CD14-positive monocyte (primary cell): Measurements from ENCODE around the gene FRG1. TPM values are rescaled to one million over a fixed set of nuclear protein-coding genes. Genes with fewer than 3 reads are reported as not detected.
"Not testable (repeated sequence)": the region's sequence is repeated elsewhere in the genome, so short reads cannot be mapped to it uniquely, and the experiment has no call there.

Source experiments
- DNase-seq, 3 donors: peaks; one replicate each; pipeline ENCODE4 v3.0.0-alpha.2; 2011 to 2022
- H2AFZ ChIP-seq: 2 replicates; pipeline ENCODE4 v1.6.0; 2012; ENCODE audit warnings: mild to moderate bottlenecking, low read depth, low read length, inconsistent platforms; ENCODE audit not compliant: insufficient read depth, poor library complexity, severe bottlenecking
- H3K27ac ChIP-seq, 2 donors: 1 replicate in 1 of 2; 2 replicates in 1 of 2; pipeline ENCODE4 v1.5.1; 2012 to 2013; ENCODE audit warnings: low read length in 2 of 2, control low read depth in 1 of 2, inconsistent platforms in 1 of 2, low read depth in 1 of 2, mild to moderate bottlenecking in 1 of 2
- H3K27me3 ChIP-seq, 2 donors: one replicate each; pipeline versions ENCODE4 v1.6.0 to v1.6.1; 2011 to 2013; ENCODE audit warnings: low read length in 2 of 2; ENCODE audit not compliant: control insufficient read depth in 2 of 2, insufficient read depth in 2 of 2
- H3K36me3 ChIP-seq, 2 donors: replicated peaks in 1 of 2; 1 replicate in 1 of 2; 2 replicates in 1 of 2; pipeline versions ENCODE4 v1.5.1 to v1.6.1; 2012 to 2013; ENCODE audit warnings: low read length in 2 of 2, control low read depth in 1 of 2, inconsistent platforms in 1 of 2, mild to moderate bottlenecking in 1 of 2; ENCODE audit not compliant: insufficient read depth in 2 of 2, control insufficient read depth in 1 of 2
- H3K4me1 ChIP-seq, 2 donors: 1 replicate in 1 of 2; 2 replicates in 1 of 2; pipeline versions ENCODE4 v1.5.1 to v1.6.1; 2012 to 2013; ENCODE audit warnings: low read length in 2 of 2, control low read depth in 1 of 2, inconsistent platforms in 1 of 2, mild to moderate bottlenecking in 1 of 2, moderate library complexity in 1 of 2; ENCODE audit not compliant: insufficient read depth in 2 of 2, control insufficient read depth in 1 of 2
- H3K4me2 ChIP-seq: replicated peaks from 2 replicates; pipeline ENCODE3; 2012; ENCODE audit warnings: low read length, moderate library complexity, mild to moderate bottlenecking; ENCODE audit not compliant: poor library complexity, severe bottlenecking; ENCODE audit errors: extremely low read depth
- H3K4me3 ChIP-seq, 3 experiments: fragments of 200-600 bp in 1 of 3; sonication (generic) in 1 of 3; replicated peaks in 1 of 3; 1 replicate in 2 of 3; 2 replicates in 1 of 3; pipeline ENCODE4 v1.5.1; 2011 to 2013; ENCODE audit warnings: low read length in 3 of 3, mild to moderate bottlenecking in 3 of 3, control low read depth in 2 of 3, low read depth in 2 of 3, inconsistent platforms in 1 of 3, moderate library complexity in 1 of 3
- H3K79me2 ChIP-seq: 2 replicates; pipeline ENCODE4 v1.6.0; 2012; ENCODE audit warnings: mild to moderate bottlenecking, control low read depth, inconsistent platforms, low read length, moderate library complexity; ENCODE audit not compliant: insufficient read depth
- H3K9ac ChIP-seq: 2 replicates; pipeline ENCODE4 v1.6.0; 2017; ENCODE audit warnings: low read length, mild to moderate bottlenecking; ENCODE audit not compliant: insufficient read depth, poor library complexity, severe bottlenecking
- H3K9me3 ChIP-seq, 2 donors: replicated peaks in 1 of 2; 1 replicate in 1 of 2; 2 replicates in 1 of 2; pipeline versions ENCODE4 v1.5.1 to v1.6.1; 2012 to 2013; ENCODE audit warnings: low read length in 2 of 2, control low read depth in 1 of 2; ENCODE audit not compliant: control insufficient read depth in 1 of 2, insufficient read depth in 1 of 2
- H4K20me1 ChIP-seq: 2 replicates; pipeline ENCODE4 v1.6.0; 2012; ENCODE audit warnings: mild to moderate bottlenecking, low read length, control low read depth, moderate library complexity; ENCODE audit not compliant: insufficient read depth
- H3K27ac Mint-ChIP-seq, 7 donors: one replicate each; pipeline ENCODE4 v1.8.0; 2020; ENCODE audit warnings: mild to moderate bottlenecking in 7 of 7, mixed read lengths in 7 of 7, moderate library complexity in 6 of 7, inconsistent platforms in 2 of 7
- H3K27me3 Mint-ChIP-seq, 3 donors: one replicate each; pipeline ENCODE4 v1.8.0; 2021 to 2022; ENCODE audit warnings: low read depth in 3 of 3, mild to moderate bottlenecking in 3 of 3, mixed read lengths in 3 of 3, moderate library complexity in 3 of 3, inconsistent platforms in 1 of 3
- H3K36me3 Mint-ChIP-seq, 2 donors: one replicate each; pipeline ENCODE4 v1.8.0; 2020; ENCODE audit warnings: mixed read lengths in 2 of 2, inconsistent platforms in 1 of 2, mild to moderate bottlenecking in 1 of 2
- H3K4me1 Mint-ChIP-seq: one replicate; pipeline ENCODE4 v1.8.0; 2020; ENCODE audit warnings: mild to moderate bottlenecking, mixed read lengths
- H3K4me3 Mint-ChIP-seq, 2 donors: one replicate each; pipeline ENCODE4 v1.8.0; 2020; ENCODE audit warnings: mild to moderate bottlenecking in 2 of 2, mixed read lengths in 2 of 2, moderate library complexity in 1 of 2
- H3K9me3 Mint-ChIP-seq, 7 donors: one replicate each; pipeline ENCODE4 v1.8.0; 2020 to 2022; ENCODE audit warnings: mixed read lengths in 7 of 7, mild to moderate bottlenecking in 6 of 7, moderate library complexity in 6 of 7, inconsistent platforms in 2 of 7
- WGBS: methylation state at CpG from one replicate; pipeline ENCODE4 v1.1.5; 2013; ENCODE audit warnings: missing lambda C conversion rate; ENCODE audit not compliant: insufficient coverage; 5-methylcytosine and 5-hydroxymethylcytosine counted together
- intact Hi-C, 2 donors: fragments of 100-400 bp; cut with micrococcal nuclease; formaldehyde crosslinking; loops; one replicate each; pipeline versions ENCODE4 v1.15.0 to v1.15.1; 2023
- polyA minus RNA-seq: library from RNA; depleted of rRNA, polyadenylated mRNA; stranded (reverse); fragments of >200 nt; gene quantifications from 2 replicates; pipeline ENCODE4 v1.2.3, GENCODE V29; 2012
- polyA plus RNA-seq, 3 donors: library from polyadenylated mRNA; depleted of rRNA in 1 of 3; unstranded in 2 of 3; stranded (reverse) in 1 of 3; fragments of 300-500 nt in 2 of 3; fragments of >200 nt in 1 of 3; fragmentation: Illumina TruSeq in 2 of 3; gene quantifications; 1 replicate in 2 of 3; 2 replicates in 1 of 3; pipeline ENCODE4 v1.2.3, GENCODE V29; 2012 to 2021
- total RNA-seq, 12 experiments: library from RNA in 1 of 12; stranded (reverse) in 1 of 12; fragments of 120-200 nt in 1 of 12; gene quantifications; one replicate each; pipeline ENCODE4 v1.2.4 and lab custom pipeline; 2013 to 2026; ENCODE audit warnings: mixed read lengths in 6 of 12, inconsistent platforms in 1 of 12
- TF ChIP-seq, protein P1 (sequence below): fragments of 200-600 bp; IDR thresholded peaks from one replicate; pipeline ENCODE4 v1.8.0; 2022; ENCODE audit warnings: antibody characterized with exemption, mild to moderate bottlenecking

Gene FRG1
- total RNA-seq (2013) = 66.3 TPM
- 10 to 100 TPM; 26.0 to 46.0 (median 45.8) TPM for polyA plus RNA-seq
- polyA minus RNA-seq = 6.4 and 12.4 TPM in 2 replicates
- 9.0 to 36.1 (median 23.8) reads per million in 11 experiments for total RNA-seq (lab: John Stamatoyannopoulos, UW)

DNA sequence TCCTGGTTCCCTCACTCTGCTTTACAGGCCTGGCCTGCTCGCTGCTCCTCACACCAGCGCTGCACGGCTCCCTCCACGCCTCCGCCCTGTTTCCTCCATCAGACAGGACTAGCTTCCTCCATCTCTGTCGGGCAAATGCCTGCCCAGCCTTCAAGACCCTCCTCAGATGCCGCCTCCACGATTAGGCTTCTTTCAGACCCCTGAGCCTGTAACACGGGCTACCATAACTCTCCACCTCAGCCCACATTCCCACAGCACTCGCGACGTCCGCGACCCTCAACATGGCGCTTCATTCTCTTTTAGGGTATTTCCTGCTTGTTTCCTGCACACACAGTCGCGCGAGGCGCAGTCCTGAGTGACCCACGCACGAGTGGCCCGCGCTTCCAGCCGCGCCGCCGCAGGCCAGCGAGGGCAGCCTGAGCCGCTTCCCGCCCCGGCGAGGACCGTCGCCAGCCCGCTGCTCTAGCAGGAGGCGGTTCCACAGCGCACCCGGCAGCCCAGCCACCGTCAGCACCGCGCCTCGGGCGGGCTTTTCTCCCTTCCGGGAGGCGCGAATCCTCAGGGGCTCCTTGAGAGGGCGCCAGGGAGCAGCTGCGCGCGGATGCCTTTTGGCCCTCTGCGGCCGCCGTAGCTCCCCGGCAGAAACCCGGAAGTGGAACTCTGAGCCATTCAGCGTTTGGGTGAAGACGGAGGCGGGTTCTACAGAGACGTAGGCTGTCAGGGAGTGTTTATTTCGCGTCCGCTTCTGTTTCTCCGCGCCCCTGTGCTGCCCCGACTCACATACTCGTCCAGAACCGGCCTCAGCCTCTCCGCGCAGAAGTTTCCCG lies at the start of gene FRG1:
Gene FRG1, plus strand, starts transcription at position 695 of the 827 bp plus-strand sequence. CDS start 138 bp downstream, outside the sequence.
- Histone ChIP-seq H4K20me1 (no peaks in the 10 kb centered on the region), H3K9me3 (no peaks in the 10 kb centered on the region), H3K27ac (peak within 1 kb of the TSS; percentile 91 to 96), H3K27me3 (no peaks in the 10 kb centered on the region), H3K4me3 (peak within 1 kb of the TSS; percentile 60 to 90 (median 70)), H3K4me1 (peaks cover 20 to 32% of the 10 kb centered on the region in 2 donors), H2AFZ (peak within 1 kb of the TSS; percentile 98), H3K9ac (peak within 1 kb of the TSS; percentile 94), H3K4me2 (peak within 1 kb of the TSS; percentile 79), H3K36me3 (peaks cover 0 to 15% of the 10 kb centered on the region in 2 donors), H3K79me2 (peaks cover 41% of the 10 kb centered on the region)
- peak; percentile 93 to 95 (median 94) for DNase-seq
- Mint-ChIP-seq H3K9me3 (peaks cover 7 to 14% (median 10%) of the 10 kb centered on the region in 7 donors), H3K36me3 (peaks cover 13 to 28% of the 10 kb centered on the region in 2 donors), H3K27me3 (peaks cover 3 to 10% (median 5%) of the 10 kb centered on the region in 3 donors), H3K27ac (peak within 1 kb of the TSS; percentile 94 to 99 (median 96)), H3K4me3 (peak within 1 kb of the TSS; percentile 93 to 99), H3K4me1 (peaks cover 33% of the 10 kb centered on the region)
- intact Hi-C loops = no loop called here
- 4% methylated on average over 64 of the region's 70 CpGs for WGBS
- TF ChIP-seq, protein P1, sequence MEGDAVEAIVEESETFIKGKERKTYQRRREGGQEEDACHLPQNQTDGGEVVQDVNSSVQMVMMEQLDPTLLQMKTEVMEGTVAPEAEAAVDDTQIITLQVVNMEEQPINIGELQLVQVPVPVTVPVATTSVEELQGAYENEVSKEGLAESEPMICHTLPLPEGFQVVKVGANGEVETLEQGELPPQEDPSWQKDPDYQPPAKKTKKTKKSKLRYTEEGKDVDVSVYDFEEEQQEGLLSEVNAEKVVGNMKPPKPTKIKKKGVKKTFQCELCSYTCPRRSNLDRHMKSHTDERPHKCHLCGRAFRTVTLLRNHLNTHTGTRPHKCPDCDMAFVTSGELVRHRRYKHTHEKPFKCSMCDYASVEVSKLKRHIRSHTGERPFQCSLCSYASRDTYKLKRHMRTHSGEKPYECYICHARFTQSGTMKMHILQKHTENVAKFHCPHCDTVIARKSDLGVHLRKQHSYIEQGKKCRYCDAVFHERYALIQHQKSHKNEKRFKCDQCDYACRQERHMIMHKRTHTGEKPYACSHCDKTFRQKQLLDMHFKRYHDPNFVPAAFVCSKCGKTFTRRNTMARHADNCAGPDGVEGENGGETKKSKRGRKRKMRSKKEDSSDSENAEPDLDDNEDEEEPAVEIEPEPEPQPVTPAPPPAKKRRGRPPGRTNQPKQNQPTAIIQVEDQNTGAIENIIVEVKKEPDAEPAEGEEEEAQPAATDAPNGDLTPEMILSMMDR = peak; percentile 93

DNA sequence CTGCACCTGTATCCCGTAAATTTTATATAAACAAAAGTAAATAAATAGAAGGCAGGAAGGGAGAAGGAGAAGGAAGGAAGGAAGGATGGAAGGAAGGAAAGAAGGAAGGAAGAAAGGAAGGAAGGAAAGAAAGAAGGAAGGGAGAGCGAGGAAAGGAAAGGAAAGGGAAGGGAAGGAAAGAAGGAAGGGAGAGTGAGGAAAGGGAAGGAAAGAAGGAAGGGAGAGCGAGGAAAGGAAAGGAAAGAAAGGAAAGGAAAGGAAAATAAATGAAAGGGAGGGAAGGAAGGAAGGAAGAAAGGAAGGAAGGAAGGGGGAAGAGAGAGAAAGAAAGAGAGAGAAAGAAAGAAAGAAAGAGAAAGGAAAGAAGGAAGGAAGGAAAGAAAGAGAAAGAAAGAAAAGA lies 43.0 kb upstream of the FRG1 start:
- no peak for DNase-seq
- TF ChIP-seq, protein P1 = no peak
- Histone ChIP-seq H4K20me1 (no peaks in the 10 kb centered on the region), H3K4me1 (no peaks in the 10 kb centered on the region), H3K9me3 (no peaks in the 10 kb centered on the region), H3K4me3 (no peak overlapping the region), H3K36me3 (no peaks in the 10 kb centered on the region), H3K79me2 (no peaks in the 10 kb centered on the region), H3K27me3 (no peaks in the 10 kb centered on the region), H3K9ac (no peak overlapping the region), H3K4me2 (no peak overlapping the region), H2AFZ (no peak overlapping the region), H3K27ac (no peak overlapping the region)
- Mint-ChIP-seq H3K27me3 (no peaks in the 10 kb centered on the region), H3K36me3 (no peaks in the 10 kb centered on the region), H3K9me3 (peaks cover 0 to 13% (median 7%) of the 10 kb centered on the region in 7 donors), H3K4me1 (no peaks in the 10 kb centered on the region), H3K27ac (no peak overlapping the region), H3K4me3 (no peak overlapping the region)
- WGBS = 85% methylated on average over 2 of the region's 3 CpGs
- intact Hi-C loops = no loop called here

DNA sequence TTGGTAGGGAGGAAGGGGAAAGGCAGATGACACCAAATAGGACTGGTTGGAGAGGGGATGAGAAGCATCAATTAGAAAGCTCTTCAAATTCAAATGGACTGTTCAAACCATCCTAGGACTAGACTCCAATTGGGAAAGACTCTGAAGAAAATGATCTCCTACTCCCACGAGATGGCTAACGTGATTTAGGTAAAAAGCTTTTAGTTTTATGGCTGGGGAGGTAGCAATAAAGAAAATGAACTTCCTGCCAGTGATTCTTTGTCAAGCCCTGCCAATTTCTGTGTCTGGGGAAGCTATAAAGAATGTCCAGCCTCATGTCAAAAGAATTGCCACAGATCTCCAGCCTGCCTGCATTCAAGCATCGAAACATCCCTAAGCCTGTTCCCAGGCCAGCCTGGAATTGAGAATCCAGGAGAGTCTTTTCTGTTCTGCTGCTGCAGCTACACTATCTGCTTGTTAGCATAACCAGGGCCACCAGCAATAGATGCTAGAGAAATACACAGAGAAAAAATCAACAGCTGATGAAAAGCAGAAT lies 41.1 kb upstream of the FRG1 start:
- H3K27ac ChIP-seq, H3K4me2 ChIP-seq, H3K36me3 Mint-ChIP-seq, H3K9me3 Mint-ChIP-seq, H3K27me3 ChIP-seq, H2AFZ ChIP-seq, H3K4me3 Mint-ChIP-seq, H3K27ac Mint-ChIP-seq, DNase-seq, H3K9me3 ChIP-seq, H3K9ac ChIP-seq, H3K36me3 ChIP-seq, H3K79me2 ChIP-seq, H3K4me3 ChIP-seq, H4K20me1 ChIP-seq, H3K4me1 ChIP-seq, H3K4me1 Mint-ChIP-seq, intact Hi-C loops, H3K27me3 Mint-ChIP-seq: not testable (repeated sequence)
- 100% methylated on average over 1 of the region's 3 CpGs for WGBS
